GM21360 (cell line): ENCODE measurements around the gene CALML6.

Source experiments
- ATAC-seq: cut with Tn5 transposase; IDR thresholded peaks from one replicate; pipeline ENCODE4 v1.9.1; 2021; ENCODE audit warnings: mild to moderate bottlenecking, moderate library complexity; ENCODE audit not compliant: unreplicated experiment

CALML6 gene

DNA sequence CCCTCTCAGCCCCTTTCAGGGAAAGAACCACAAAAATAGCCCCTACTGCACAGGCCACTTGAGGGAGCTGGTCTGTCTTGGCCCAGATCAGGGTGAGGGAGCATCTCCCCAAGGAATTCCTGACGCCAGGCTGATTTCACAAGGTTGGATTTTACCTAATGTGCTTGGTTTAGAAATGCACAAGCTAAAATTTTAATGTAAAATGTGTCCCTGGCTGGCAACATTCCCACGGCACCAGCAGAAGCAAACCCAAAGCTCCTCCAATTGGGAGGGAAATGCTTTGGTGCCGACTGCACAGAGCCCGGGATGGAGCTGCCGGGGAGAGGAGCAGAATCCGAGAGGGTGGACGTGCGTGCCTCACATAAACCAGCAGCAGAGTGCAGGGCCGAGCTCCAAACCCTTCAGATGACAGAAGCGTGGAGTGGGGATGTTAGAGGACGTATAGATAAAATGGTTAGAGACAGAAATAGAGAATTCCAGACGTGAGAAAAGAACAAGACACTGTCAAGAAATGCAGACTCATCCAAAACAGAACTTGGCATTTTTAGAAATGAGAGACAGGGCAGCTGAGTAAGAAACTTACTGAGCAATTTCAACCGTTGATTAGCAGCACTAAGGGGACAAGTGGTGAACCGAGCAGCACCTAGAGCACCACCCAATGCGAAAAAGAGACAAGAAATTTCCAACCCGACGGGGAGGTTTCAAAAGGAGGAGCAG lies 45.6 kb downstream of the CALML6 start:
- no peak for ATAC-seq

GRCh38 chr1:1962752-1963151 lies 47.7 kb downstream of the CALML6 start:
- no peak for ATAC-seq

GRCh38 chr1:1963570-1963969 lies 48.5 kb downstream of the CALML6 start:
- no peak for ATAC-seq

DNA sequence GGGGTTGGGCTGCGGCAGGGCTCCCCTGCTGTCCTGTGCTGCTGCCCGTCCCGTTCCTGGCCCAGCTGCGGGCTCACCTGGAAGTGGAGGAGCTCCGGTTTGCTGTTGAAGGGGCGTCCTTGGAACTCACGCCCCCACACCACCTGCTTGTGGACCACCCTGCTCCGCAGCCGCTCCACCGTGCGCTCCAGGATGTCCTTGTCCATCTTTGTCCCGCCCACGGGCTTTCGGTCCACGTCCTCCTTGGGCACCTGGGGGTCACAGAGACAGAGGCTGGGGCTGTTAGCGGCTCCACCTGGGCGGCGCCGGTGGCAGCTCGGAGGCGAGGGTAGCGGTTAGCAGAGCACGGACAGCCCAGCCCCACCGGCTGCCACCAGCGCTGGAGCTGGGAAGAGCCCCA lies 49.8 kb downstream of the CALML6 start:
- no peak for ATAC-seq

DNA sequence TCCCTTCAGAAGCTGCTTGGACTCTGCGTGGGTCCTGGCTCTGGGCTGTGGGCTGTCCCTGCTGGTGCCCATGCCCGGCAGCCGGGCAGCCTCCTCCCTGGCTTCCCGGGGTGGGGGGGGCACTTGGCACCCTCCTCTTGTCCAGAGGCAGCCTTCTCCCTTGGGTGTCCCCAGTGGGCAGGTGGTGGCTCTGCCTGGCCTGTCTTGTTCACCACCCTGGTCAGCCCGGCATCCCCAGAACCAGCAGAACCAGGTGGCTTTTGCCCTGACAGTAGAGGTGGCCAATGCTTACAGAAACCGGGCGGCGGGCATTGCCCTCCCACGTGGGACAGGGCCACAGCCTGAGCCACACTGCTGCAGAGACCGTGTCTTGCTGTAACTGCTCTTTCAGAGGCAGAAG lies 50.5 kb downstream of the CALML6 start:
- no peak for ATAC-seq

DNA sequence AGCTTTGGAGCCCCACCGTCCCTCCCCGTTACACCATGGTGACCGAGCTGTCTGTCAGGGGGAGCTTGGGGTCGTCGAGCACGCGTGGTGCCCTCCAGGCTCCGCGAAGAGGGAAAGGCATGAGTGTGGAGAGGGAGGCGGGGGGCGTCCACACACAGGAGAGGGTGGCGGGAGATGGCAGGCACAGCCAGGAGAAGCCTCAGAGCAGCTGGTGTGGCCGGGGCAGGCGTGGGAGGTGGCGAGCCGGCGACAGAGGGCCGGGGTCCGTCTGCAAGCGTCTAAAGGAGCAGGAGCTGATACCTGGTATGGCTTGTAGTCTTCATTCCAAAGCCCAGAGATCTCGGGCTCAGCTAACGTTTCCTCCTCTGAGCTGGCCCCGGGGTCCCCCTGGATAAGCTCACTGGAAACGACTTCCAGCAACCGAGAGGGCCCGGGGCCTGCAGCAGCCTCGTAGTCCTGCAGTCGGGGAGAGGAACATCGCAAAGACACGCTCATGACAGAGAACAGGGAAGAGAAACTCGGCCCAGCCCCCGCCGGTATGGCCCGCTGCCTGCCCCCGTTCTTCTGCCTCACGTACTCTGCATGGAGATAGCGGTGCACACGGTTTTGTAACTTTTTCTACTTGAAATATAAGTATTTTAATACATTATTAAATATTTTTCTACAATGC lies 51.1 kb downstream of the CALML6 start:
- no peak for ATAC-seq
